ENCODE results near the gene CEACAM19.

DNA sequence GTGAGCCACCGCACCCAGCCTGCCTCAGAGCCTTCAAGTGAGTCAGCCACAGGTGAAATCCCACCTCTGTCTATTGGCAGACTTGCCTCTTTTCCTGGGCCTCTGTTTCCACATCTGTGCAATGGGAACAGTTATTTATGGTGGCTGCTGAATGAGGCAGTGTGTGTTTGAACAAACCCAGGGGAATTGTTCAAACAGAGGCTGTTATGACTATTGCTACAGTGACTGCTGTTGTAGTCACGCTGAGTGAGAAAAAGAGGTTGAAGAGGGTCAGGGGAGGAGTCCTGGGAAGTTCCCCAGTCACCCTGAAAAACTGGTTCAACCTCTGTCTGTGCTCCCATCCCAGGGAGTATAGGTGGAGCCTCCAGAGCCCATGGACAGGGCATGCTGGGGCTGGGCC is at the start of gene CEACAM19:
- TF ChIP-seq EP300 (IDR thresholded peaks at IDR 0.05): no peak
- no peak for TF ChIP-seq CTCF (IDR thresholded peaks at IDR 0.05)
- no peak for TF ChIP-seq POLR2A (IDR thresholded peaks at IDR 0.05)

All from ovary (tissue), 3 donors.